CD4-positive, alpha-beta memory T cell (primary cell): ENCODE results near the gene NFIX. TPM values are rescaled to one million over a fixed set of nuclear protein-coding genes. Genes with fewer than 3 reads are reported as not detected.

ENCODE experiments used
- CTCF ChIA-PET: fragments of 350-600 bp; sonication (Branson Sonifier 250); formaldehyde crosslinking; loops from one replicate; lab custom pipeline; 2021; ENCODE audit warnings: inconsistent platforms; ENCODE audit not compliant: partially characterized antibody; lab: Charles Lee
- POLR2A ChIA-PET: fragments of 350-600 bp; sonication (Branson Sonifier 250); formaldehyde crosslinking; loops from one replicate; lab custom pipeline; 2021; ENCODE audit not compliant: partially characterized antibody; lab: Charles Lee
- DNase-seq, 5 donors: peaks; one replicate each; pipeline versions ENCODE4 v3.0.0 to v3.0.0-alpha.2; 2020 to 2022; ENCODE audit warnings: mixed read lengths in 1 of 5
- H3K27ac ChIP-seq: one replicate; pipeline ENCODE4 v1.7.0; 2013; ENCODE audit warnings: low read depth, low read length
- H3K27me3 ChIP-seq: 2 replicates; pipeline ENCODE4 v1.7.0; 2013; ENCODE audit warnings: mild to moderate bottlenecking, low read length, moderate library complexity; ENCODE audit not compliant: insufficient read depth
- H3K36me3 ChIP-seq: 2 replicates; pipeline ENCODE4 v1.7.0; 2013; ENCODE audit warnings: mild to moderate bottlenecking, low read length, moderate library complexity; ENCODE audit not compliant: insufficient read depth
- H3K4me1 ChIP-seq: 2 replicates; pipeline ENCODE4 v1.7.0; 2013; ENCODE audit warnings: mild to moderate bottlenecking, low read length, moderate library complexity; ENCODE audit not compliant: insufficient read depth
- H3K4me3 ChIP-seq, 2 donors: one replicate each; pipeline ENCODE4 v1.7.0; 2013; ENCODE audit warnings: low read length in 2 of 2, mild to moderate bottlenecking in 1 of 2
- H3K9me3 ChIP-seq, 2 donors: one replicate each; pipeline ENCODE4 v1.7.0; 2013; ENCODE audit warnings: low read length in 2 of 2, control low read depth in 1 of 2; ENCODE audit not compliant: control insufficient read depth in 1 of 2
- H3K27ac Mint-ChIP-seq, 7 donors: one replicate each; pipeline ENCODE4 v1.8.0; 2020 to 2021; ENCODE audit warnings: mixed read lengths in 7 of 7, mild to moderate bottlenecking in 6 of 7, inconsistent platforms in 3 of 7, moderate library complexity in 3 of 7
- H3K27me3 Mint-ChIP-seq, 2 donors: one replicate each; pipeline ENCODE4 v1.8.0; 2020 to 2021; ENCODE audit warnings: mixed read lengths in 2 of 2
- H3K36me3 Mint-ChIP-seq, 2 donors: one replicate each; pipeline ENCODE4 v1.8.0; 2020 to 2021; ENCODE audit warnings: mixed read lengths in 2 of 2, inconsistent platforms in 1 of 2, mild to moderate bottlenecking in 1 of 2
- H3K4me1 Mint-ChIP-seq, 4 donors: one replicate each; pipeline ENCODE4 v1.8.0; 2020 to 2021; ENCODE audit warnings: mixed read lengths in 4 of 4, mild to moderate bottlenecking in 1 of 4
- H3K4me3 Mint-ChIP-seq, 8 donors: one replicate each; pipeline ENCODE4 v1.8.0; 2020 to 2021; ENCODE audit warnings: mixed read lengths in 8 of 8, mild to moderate bottlenecking in 7 of 8, moderate library complexity in 6 of 8, inconsistent platforms in 3 of 8
- H3K9me3 Mint-ChIP-seq, 8 donors: one replicate each; pipeline ENCODE4 v1.8.0; 2020 to 2021; ENCODE audit warnings: mixed read lengths in 8 of 8, mild to moderate bottlenecking in 5 of 8, inconsistent platforms in 3 of 8, moderate library complexity in 1 of 8
- intact Hi-C: fragments of 100-400 bp; cut with micrococcal nuclease; formaldehyde crosslinking; loops from one replicate; pipeline ENCODE4 v1.15.1; 2023
- polyA plus RNA-seq, 2 donors: library from polyadenylated mRNA; unstranded; fragments of 300-500 nt; fragmentation: Illumina TruSeq; gene quantifications; one replicate each; pipeline ENCODE4 v1.2.3, GENCODE V29; 2021
- total RNA-seq, 2 experiments: library from RNA; stranded (reverse); gene quantifications; one replicate each; pipeline ENCODE4 v1.2.3, GENCODE V29; 2021

Gene NFIX
- total and polyA plus RNA-seq, 4 experiments from 2014 or later, result 0.09 to 5.4 (median 4.0) TPM; not detected in 1

DNA sequence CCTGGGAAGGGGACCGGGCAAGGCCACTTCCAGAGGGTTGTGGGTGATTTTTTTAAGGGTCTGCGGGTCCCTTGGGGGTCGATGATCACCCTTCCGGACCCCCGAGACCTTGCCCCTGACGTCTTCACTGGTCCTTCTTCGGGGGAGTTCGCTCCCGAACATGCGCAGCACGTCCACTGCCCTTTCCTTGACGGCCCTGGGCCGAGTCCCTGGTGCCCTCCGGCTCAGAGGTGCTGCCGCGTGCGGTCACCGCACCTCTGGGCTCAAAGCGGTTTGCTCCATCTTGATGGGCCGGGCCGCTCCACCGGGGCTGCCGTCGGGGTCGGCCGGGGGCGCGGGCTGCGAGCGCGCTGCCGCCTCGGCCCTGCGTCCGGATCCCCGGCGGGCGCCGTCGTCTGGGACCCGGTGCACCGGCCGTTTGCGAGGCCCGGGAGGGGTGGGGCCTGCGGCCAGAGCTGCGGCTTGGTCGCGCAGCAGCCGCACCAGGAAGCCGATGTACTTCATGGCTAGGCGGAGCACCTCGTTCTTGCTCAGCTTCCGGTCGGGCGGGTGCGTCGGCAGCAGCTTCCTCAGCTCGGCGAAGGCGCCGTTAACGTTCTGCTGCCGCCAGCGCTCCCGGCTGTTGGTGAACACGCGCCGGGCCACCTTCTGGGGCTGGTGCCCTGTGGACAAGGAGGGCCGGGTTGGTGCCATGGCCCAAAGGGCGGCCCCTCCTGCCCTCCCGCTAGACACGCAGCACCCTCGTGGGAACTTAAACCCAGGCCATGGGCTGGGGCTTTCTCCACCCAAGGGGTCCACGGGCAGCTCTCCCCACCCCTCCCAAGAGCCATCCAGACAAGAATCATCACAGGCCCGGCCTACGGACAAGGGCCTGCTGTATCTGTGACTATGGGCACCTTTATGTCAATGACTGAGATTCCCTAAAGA lies 104.1 kb downstream of the NFIX start:
- Histone ChIP-seq H3K27me3 (peaks cover 15% of the 10 kb centered on the region), H3K27ac (peak overlapping the region; percentile 78), H3K9me3 (no peaks in the 10 kb centered on the region), H3K4me3 (peak overlapping the region; percentile 58 to 70), H3K36me3 (no peaks in the 10 kb centered on the region), H3K4me1 (peaks cover 87% of the 10 kb centered on the region)
- ChIA-PET CTCF (interaction anchor here (0.6 to 2.0 kb wide), 7 partner anchors 10 to 160 kb away, joined by 3 to 6 read pairs (median 4); partner anchors contain the start of gene NACC1), POLR2A (interaction anchor here (0.7 to 3.6 kb wide), 18 partner anchors 12 to 307 kb away, joined by 3 to 51 read pairs (median 4); partner anchors contain the start of genes DNASE2, FARSA, GCDH and IER2)
- intact Hi-C loops, result loop anchor here (1.0 to 5.0 kb wide), 3 partner anchors 17 to 212 kb away; partner anchors contain the start of genes IER2, KLF1, STX10 and TRMT1
- Mint-ChIP-seq H3K4me3 (peak overlapping the region; percentile 84 to 92 (median 87)), H3K27me3 (peaks cover 5 to 10% of the 10 kb centered on the region in 2 donors), H3K9me3 (peaks cover 0 to 2% (median 0%) of the 10 kb centered on the region in 8 donors), H3K4me1 (peaks cover 29 to 81% (median 48%) of the 10 kb centered on the region in 4 donors), H3K36me3 (peaks cover 0 to 3% of the 10 kb centered on the region in 2 donors), H3K27ac (peak overlapping the region; percentile 84 to 99 (median 97))
- peak; percentile 82 to 88 (median 84) for DNase-seq

DNA sequence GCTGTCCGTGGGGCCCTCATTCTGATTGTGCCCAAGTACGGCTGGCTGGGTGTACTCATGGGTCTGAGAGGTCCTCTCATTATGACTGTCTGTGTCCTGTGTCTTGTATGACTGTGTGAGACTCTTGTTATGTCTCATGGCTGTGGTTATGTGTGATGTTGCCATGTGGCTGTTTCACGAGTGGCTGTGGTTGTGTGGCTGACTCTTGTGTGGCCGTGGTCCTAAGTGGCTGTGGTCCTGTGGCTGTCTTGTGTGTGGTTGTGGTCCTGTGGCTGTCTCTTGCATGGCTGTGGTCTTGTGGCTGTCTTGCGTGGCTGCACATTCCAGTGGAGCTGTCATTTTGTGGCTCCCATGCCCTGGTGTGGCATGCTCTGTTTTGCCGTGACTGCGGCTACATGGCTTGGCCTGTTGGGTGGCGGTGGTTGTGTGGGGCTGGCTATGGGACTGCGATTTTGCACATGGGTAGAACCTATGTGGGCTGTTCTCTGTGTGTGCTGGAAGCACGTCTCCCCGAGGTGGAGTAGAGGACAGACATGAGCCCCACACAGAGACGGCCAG lies 104.8 kb downstream of the NFIX start:
- Histone ChIP-seq H3K27me3 (peaks cover 15% of the 10 kb centered on the region), H3K4me1 (peaks cover 87% of the 10 kb centered on the region), H3K27ac (peak overlapping the region; percentile 78), H3K9me3 (no peaks in the 10 kb centered on the region), H3K36me3 (no peaks in the 10 kb centered on the region), H3K4me3 (peak overlapping the region in 1 of 2 donors; percentile 70)
- intact Hi-C loops, result no loop called here
- peaks cover 29 to 79% (median 47%) of the 10 kb centered on the region in 4 donors for H3K4me1 Mint-ChIP-seq
- peak; percentile 51 to 82 (median 61) for DNase-seq
- H3K36me3 Mint-ChIP-seq, result peaks cover 2 to 3% of the 10 kb centered on the region in 2 donors
- ChIA-PET CTCF (interaction anchor here (0.8 to 2.0 kb wide), 7 partner anchors 9 to 135 kb away, joined by 3 to 6 read pairs (median 3); partner anchors contain the start of gene NACC1), POLR2A (interaction anchor here (0.8 to 3.6 kb wide), 16 partner anchors 11 to 308 kb away, joined by 3 to 51 read pairs (median 4); partner anchors contain the start of genes FARSA, GCDH, IER2 and JUNB)
- H3K4me3 Mint-ChIP-seq, result peak overlapping the region; percentile 77 to 87 (median 82)
- H3K9me3 Mint-ChIP-seq, result peaks cover 0 to 2% (median 0%) of the 10 kb centered on the region in 8 donors
- peaks cover 5 to 8% of the 10 kb centered on the region in 2 donors for H3K27me3 Mint-ChIP-seq
- peak overlapping the region; percentile 84 to 99 (median 97) for H3K27ac Mint-ChIP-seq

DNA sequence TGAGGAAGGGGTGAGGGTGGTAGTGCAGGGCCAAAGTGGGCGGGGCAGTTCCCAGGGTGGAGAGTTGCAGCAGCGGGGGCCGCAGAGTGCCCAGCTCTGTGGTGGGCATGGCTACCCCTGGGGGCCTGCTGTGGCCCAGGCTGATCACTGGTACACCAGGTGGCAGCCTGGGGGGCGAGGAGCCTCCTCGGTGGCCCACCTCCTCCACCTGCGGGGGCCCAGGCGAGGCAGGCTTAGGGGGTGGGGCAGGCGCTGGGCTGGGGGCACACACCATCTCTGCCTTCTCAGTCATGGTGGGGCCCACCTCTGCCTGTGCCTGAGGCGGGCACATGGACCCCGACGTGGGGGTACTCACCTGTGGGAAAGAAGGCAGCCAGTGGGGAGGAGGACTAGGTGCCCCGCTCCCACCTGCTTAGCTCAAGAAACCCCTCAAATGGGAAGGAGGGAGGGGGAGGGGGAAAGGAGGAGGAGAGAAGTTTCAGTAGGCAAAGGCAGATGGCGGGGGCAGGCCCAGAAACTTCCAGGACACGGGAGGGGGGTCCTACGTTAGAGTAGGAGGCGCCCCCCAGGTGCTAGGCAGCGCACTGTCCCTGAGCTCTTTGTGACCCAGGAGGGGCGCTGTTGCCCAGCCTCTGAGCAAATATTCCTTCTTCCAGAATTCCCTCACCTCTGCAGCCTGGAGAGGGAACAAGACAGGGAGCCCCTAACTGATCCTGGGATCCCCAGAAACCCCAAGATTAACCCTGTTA lies 105.7 kb downstream of the NFIX start:
- peak overlapping the region; percentile 53 to 84 (median 74) for H3K27ac Mint-ChIP-seq
- peaks cover 28 to 76% (median 45%) of the 10 kb centered on the region in 4 donors for H3K4me1 Mint-ChIP-seq
- Histone ChIP-seq H3K27me3 (peaks cover 14% of the 10 kb centered on the region), H3K27ac (peak overlapping the region; percentile 78), H3K4me1 (peaks cover 84% of the 10 kb centered on the region), H3K36me3 (no peaks in the 10 kb centered on the region), H3K9me3 (no peaks in the 10 kb centered on the region), H3K4me3 (peak overlapping the region; percentile 58 to 73)
- peak overlapping the region; percentile 81 to 88 (median 84) for H3K4me3 Mint-ChIP-seq
- intact Hi-C loops, result no loop called here
- H3K9me3 Mint-ChIP-seq, result peaks cover 0 to 2% (median 0%) of the 10 kb centered on the region in 8 donors
- peaks cover 5 to 8% of the 10 kb centered on the region in 2 donors for H3K27me3 Mint-ChIP-seq
- no peak for DNase-seq
- H3K36me3 Mint-ChIP-seq, result peaks cover 2 to 3% of the 10 kb centered on the region in 2 donors
- ChIA-PET POLR2A (interaction anchor here (1.1 to 4.8 kb wide), 6 partner anchors 16 to 210 kb away, joined by 4 to 51 read pairs (median 22); partner anchors contain the start of genes GCDH, IER2, NACC1 and STX10), CTCF (interaction anchor here (0.7 to 2.0 kb wide), 4 partner anchors 17 to 136 kb away, joined by 3 to 6 read pairs (median 4); partner anchors contain the start of gene NACC1)

DNA sequence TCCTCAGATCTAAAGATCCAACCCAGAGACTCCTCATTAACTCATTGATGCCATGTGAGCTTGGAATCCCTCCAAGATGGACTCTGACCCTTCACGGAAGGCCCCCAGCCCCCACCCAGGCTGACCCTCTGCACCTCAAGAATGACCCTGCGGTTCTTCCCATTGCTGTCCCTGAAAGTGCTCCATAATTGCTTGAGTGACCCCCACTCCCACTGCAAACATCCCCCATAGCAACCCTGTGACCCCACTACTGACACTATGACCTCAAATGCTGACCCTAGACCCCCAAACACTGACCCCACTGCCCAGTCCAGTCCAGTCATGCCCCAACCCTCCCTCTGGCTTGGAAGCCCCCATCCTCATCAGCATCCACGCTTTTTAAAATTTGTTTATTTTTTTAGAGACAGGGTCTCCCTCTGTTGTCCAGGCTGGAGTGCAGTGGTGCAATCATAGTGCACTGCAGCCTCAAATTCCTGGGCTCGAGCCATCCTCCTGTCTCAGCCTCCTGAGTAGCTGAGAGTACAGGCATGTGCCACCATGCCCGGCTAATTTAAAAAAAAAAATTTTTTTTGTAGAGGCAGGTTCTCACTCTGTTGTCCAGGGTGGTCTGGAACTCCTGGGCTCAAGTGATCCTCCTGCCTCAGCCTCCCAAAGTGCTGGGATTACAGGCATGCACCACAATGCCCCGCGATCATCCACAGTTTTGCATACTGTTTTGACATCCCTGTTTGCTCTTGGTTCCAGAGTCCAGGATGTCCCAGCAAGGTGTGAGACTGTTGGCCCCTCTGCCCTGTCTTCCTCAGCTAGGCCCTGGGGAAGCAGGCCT lies 106.5 kb downstream of the NFIX start:
- peak overlapping the region; percentile 81 to 88 (median 84) for H3K4me3 Mint-ChIP-seq
- peaks cover 2 to 8% of the 10 kb centered on the region in 2 donors for H3K27me3 Mint-ChIP-seq
- Histone ChIP-seq H3K4me3 (peak overlapping the region; percentile 58 to 73), H3K9me3 (no peaks in the 10 kb centered on the region), H3K4me1 (peaks cover 76% of the 10 kb centered on the region), H3K27ac (peak overlapping the region; percentile 62), H3K36me3 (no peaks in the 10 kb centered on the region), H3K27me3 (peaks cover 7% of the 10 kb centered on the region)
- POLR2A ChIA-PET, result interaction anchor here (1.1 to 4.8 kb wide), 4 partner anchors 15 to 53 kb away, joined by 4 to 51 read pairs (median 29); partner anchors contain the start of genes IER2, NACC1, STX10 and TRMT1
- H3K4me1 Mint-ChIP-seq, result peaks cover 26 to 71% (median 43%) of the 10 kb centered on the region in 4 donors
- no peak for DNase-seq
- H3K27ac Mint-ChIP-seq, result peak overlapping the region; percentile 61 to 87 (median 80)
- H3K9me3 Mint-ChIP-seq, result peaks cover 0 to 2% (median 0%) of the 10 kb centered on the region in 8 donors
- H3K36me3 Mint-ChIP-seq, result peaks cover 2 to 3% of the 10 kb centered on the region in 2 donors
- intact Hi-C loops, result no loop called here
- CTCF ChIA-PET, result no interaction called here

DNA sequence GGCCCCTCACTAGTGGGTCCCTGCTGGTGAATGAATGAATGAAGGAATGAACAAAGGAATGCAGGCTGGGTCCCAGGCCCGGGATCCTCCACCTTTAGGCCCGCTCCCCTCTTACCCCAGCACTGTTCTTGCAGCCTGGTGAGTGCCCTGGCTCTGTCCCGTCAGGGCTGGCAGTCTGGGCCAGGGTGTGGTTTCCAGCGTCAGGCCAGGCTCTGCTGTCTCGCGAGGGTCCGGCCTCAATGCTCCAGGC lies 107.1 kb downstream of the NFIX start:
- ChIA-PET POLR2A (interaction anchor here (1.2 to 4.8 kb wide), 4 partner anchors 8 to 53 kb away, joined by 3 to 51 read pairs (median 36); partner anchors contain the start of genes NACC1 and TRMT1), CTCF (no interaction called here)
- Histone ChIP-seq H3K9me3 (no peaks in the 10 kb centered on the region), H3K4me3 (peak overlapping the region; percentile 58 to 73), H3K27me3 (peaks cover 2% of the 10 kb centered on the region), H3K36me3 (no peaks in the 10 kb centered on the region), H3K4me1 (peaks cover 71% of the 10 kb centered on the region), H3K27ac (peak overlapping the region; percentile 62)
- Mint-ChIP-seq H3K4me1 (peaks cover 24 to 66% (median 39%) of the 10 kb centered on the region in 4 donors), H3K9me3 (peaks cover 0 to 2% (median 0%) of the 10 kb centered on the region in 8 donors), H3K27ac (peak overlapping the region; percentile 31 to 87 (median 80)), H3K4me3 (peak overlapping the region; percentile 81 to 88 (median 84)), H3K27me3 (peaks cover 0 to 5% of the 10 kb centered on the region in 2 donors), H3K36me3 (peaks cover 2 to 3% of the 10 kb centered on the region in 2 donors)
- peak in 1 of 5 donors; percentile 7 for DNase-seq
- intact Hi-C loops, result no loop called here
